Measurements from ENCODE around the gene TGFBR3. TPM values are rescaled to one million over a fixed set of nuclear protein-coding genes. Genes with fewer than 3 reads are reported as not detected.

TGFBR3 gene
- total and polyA plus RNA-seq, 2 of the 13 experiments (the other 11 are each of a cell fraction or from before 2014, with no cell fraction given), result 76.5 to 195 TPM

GRCh38 chr1:91885716-91886506 is at the start of gene TGFBR3 (continued):
- TF ChIP-seq ZBTB33 (CRISPR knock-in tag; IDR thresholded peaks at IDR 0.05), result peak; percentile 39; the same call in 1 of the 2 replicates
- 0 out of 2 replicates have a peak, but pooled peaks have one; percentile 47 for TF ChIP-seq ZNF354B (CRISPR knock-in tag; IDR thresholded peaks at IDR 0.05)
- TF ChIP-seq HDAC2 (CRISPR knock-in tag; IDR thresholded peaks at IDR 0.05), result peak; percentile 66; the same call in 1 of the 2 replicates
- TF ChIP-seq YY1 (IDR thresholded peaks at IDR 0.05; ENCODE audit: insufficient read depth, insufficient replicate concordance, low read depth, low read length), result peak; percentile 74
- TF ChIP-seq CREBL2 (CRISPR knock-in tag; IDR thresholded peaks at IDR 0.05; ENCODE audit: borderline replicate concordance), result no peak; the same call in 1 of the 2 replicates
- TF ChIP-seq THRA (CRISPR knock-in tag; IDR thresholded peaks at IDR 0.05; ENCODE audit: borderline replicate concordance), result no peak
- TF ChIP-seq ATF2 (CRISPR knock-in tag; IDR thresholded peaks at IDR 0.05), result peak; percentile 75
- TF ChIP-seq DR1 (CRISPR knock-in tag; IDR thresholded peaks at IDR 0.05), result peak; percentile 90
- no peak for TF ChIP-seq ZFP36L2 (CRISPR knock-in tag; IDR thresholded peaks at IDR 0.05)
- TF ChIP-seq ZNF136 (CRISPR knock-in tag; IDR thresholded peaks at IDR 0.05; ENCODE audit: low read depth), result peak; percentile 87; the same call in 1 of the 2 replicates
- no peak; the same call in 1 of the 2 replicates for TF ChIP-seq CBFB (CRISPR knock-in tag; IDR thresholded peaks at IDR 0.05)
- TF ChIP-seq CTCF (CRISPR knock-in tag; IDR thresholded peaks at IDR 0.05), result peak; percentile 45
- TF ChIP-seq ZMYM4 (CRISPR knock-in tag; IDR thresholded peaks at IDR 0.05), result peak; percentile 69
- TF ChIP-seq ZNF784 (CRISPR knock-in tag; IDR thresholded peaks at IDR 0.05; ENCODE audit: borderline replicate concordance), result peak; percentile 93
- 0 out of 2 replicates have a peak, but pooled peaks have one; percentile 42 for TF ChIP-seq NRL (CRISPR knock-in tag; IDR thresholded peaks at IDR 0.05; ENCODE audit: borderline replicate concordance)
- peak in 1 of 2 experiments; percentile 38; a peak in 1 of 4 replicates for TF ChIP-seq EP300 (IDR thresholded peaks at IDR 0.05; ENCODE audit: low read depth in 2 of 2, low read length in 2 of 2)
- TF ChIP-seq EP300 (CRISPR knock-in tag; IDR thresholded peaks at IDR 0.05; ENCODE audit: borderline replicate concordance), result peak; percentile 32; the same call in 1 of the 2 replicates
- TF ChIP-seq ZNF776 (CRISPR knock-in tag; IDR thresholded peaks at IDR 0.05), result peak; percentile 85; the same call in 1 of the 2 replicates
- TF ChIP-seq GATAD2A (CRISPR knock-in tag; IDR thresholded peaks at IDR 0.05), result peak; percentile 55; the same call in 1 of the 2 replicates
